Neural cell (in vitro differentiated cells): Measurements from ENCODE around the gene LDLRAD3.

Experiments
- CTCF ChIP-seq: fragments of 450-650 bp; IDR thresholded peaks from 2 replicates; pipeline ENCODE4 v1.5.1; 2014; ENCODE audit warnings: antibody characterized with exemption, mild to moderate bottlenecking, moderate library complexity; ENCODE audit not compliant: poor library complexity, severe bottlenecking
- EP300 ChIP-seq: fragments of 450-650 bp; conservative IDR thresholded peaks from 2 replicates; pipeline ENCODE4 v1.6.1; 2014; ENCODE audit warnings: antibody characterized with exemption, mild to moderate bottlenecking, moderate library complexity; ENCODE audit not compliant: poor library complexity, severe bottlenecking
- EZH2 ChIP-seq: fragments of 200-600, 300-800 bp; shearing (Covaris generic), sonication (generic); IDR thresholded peaks from 2 replicates; pipeline ENCODE4 v1.6.1; 2014; ENCODE audit warnings: antibody characterized with exemption, low read length, borderline replicate concordance, mild to moderate bottlenecking; ENCODE audit not compliant: insufficient read depth, poor library complexity, severe bottlenecking
- MXI1 ChIP-seq: fragments of 450-650 bp; conservative IDR thresholded peaks from 2 replicates; pipeline ENCODE4 v1.6.1; 2014; ENCODE audit warnings: antibody characterized with exemption, mild to moderate bottlenecking; ENCODE audit not compliant: poor library complexity, severe bottlenecking
- POLR2AphosphoS5 ChIP-seq: IDR thresholded peaks from 2 replicates; pipeline ENCODE4 v1.6.1; 2012
- RAD21 ChIP-seq: fragments of 450-650 bp; conservative IDR thresholded peaks from 2 replicates; pipeline ENCODE4 v1.6.1; 2014; ENCODE audit warnings: antibody characterized with exemption, mild to moderate bottlenecking, moderate library complexity
- REST ChIP-seq: IDR thresholded peaks from 2 replicates; pipeline ENCODE4 v1.6.1; 2012; ENCODE audit warnings: borderline replicate concordance
- SMC3 ChIP-seq: fragments of 450-650 bp; conservative IDR thresholded peaks from 2 replicates; pipeline ENCODE4 v1.6.1; 2014; ENCODE audit warnings: antibody characterized with exemption, mild to moderate bottlenecking, moderate library complexity; ENCODE audit not compliant: poor library complexity
- TAF1 ChIP-seq: IDR thresholded peaks from 2 replicates; pipeline ENCODE4 v1.6.1; 2012; ENCODE audit warnings: low read depth

GRCh38 chr11:35928688-35929395 lies 15.0 kb upstream of the LDLRAD3 start:
- no peak for TF ChIP-seq EZH2
- TF ChIP-seq CTCF = no peak
- TF ChIP-seq REST = no peak
- TF ChIP-seq SMC3 = no peak
- no peak for TF ChIP-seq RAD21
- TF ChIP-seq POLR2AphosphoS5 = no peak
- no peak for TF ChIP-seq EP300
- no peak for TF ChIP-seq TAF1
- no peak for TF ChIP-seq MXI1
